Pancreas (tissue), 10 donors: ENCODE data around the gene SPTLC2. TPM values are rescaled to one million over a fixed set of nuclear protein-coding genes. Genes with fewer than 3 reads are reported as not detected.

Source experiments
- ATAC-seq, 4 donors: fragments of 200-7000 bp; cut with Tn5 transposase; one replicate each; pipeline versions ENCODE4 v1.8.0 to v1.9.1; 2020; ENCODE audit warnings: mild to moderate bottlenecking in 4 of 4, moderate library complexity in 4 of 4
- DNase-seq, 6 donors: peaks; one replicate each; pipeline ENCODE4 v3.0.0-alpha.2; 2020
- FAIRE-seq: peaks from 2 replicates; lab custom pipeline; 2012; peaks lifted over from hg19 to GRCh38; lab: Jason Lieb, UNC
- H3K27ac ChIP-seq, 4 donors: fragments of 200-600 bp; sonication (generic); 1 replicate in 3 of 4; 2 replicates in 1 of 4; pipeline versions ENCODE4 v1.5.0 to v1.8.0; 2020
- H3K27me3 ChIP-seq, 4 donors: fragments of 200-600 bp; one replicate each; pipeline ENCODE4 v1.8.0; 2021
- H3K36me3 ChIP-seq, 3 donors: fragments of 200-600 bp; sonication (generic) in 1 of 3; one replicate each; pipeline versions ENCODE4 v1.5.0 to v1.8.0; 2020 to 2021
- H3K4me1 ChIP-seq, 3 donors: fragments of 200-600 bp; one replicate each; pipeline ENCODE4 v1.8.0; 2021
- H3K4me3 ChIP-seq, 4 donors: fragments of 200-600 bp; sonication (generic) in 2 of 4; one replicate each; pipeline versions ENCODE4 v1.5.0 to v1.8.0; 2020 to 2021
- H3K9me3 ChIP-seq, 4 donors: fragments of 200-600 bp; one replicate each; pipeline ENCODE4 v1.8.0; 2021
- WGBS, 2 donors: extraction: QIAGEN DNeasy Blood & Tissue Kit; methylation state at CpG; one replicate each; pipeline ENCODE4 v1.1.7; 2013; 5-methylcytosine and 5-hydroxymethylcytosine counted together
- intact Hi-C, 3 donors: fragments of 100-400 bp; cut with DNase I; formaldehyde crosslinking; loops; one replicate each; pipeline versions ENCODE4 v1.11.1 to v1.14.2; 2022
- polyA plus RNA-seq, 2 donors: library from polyadenylated mRNA; stranded (reverse); fragments of 200-250 nt; gene quantifications; one replicate each; pipeline ENCODE4 v1.2.3, GENCODE V29; 2013
- total RNA-seq, 6 donors: library from RNA; stranded (reverse); fragmentation: NEBNext Ultra II Directional in 4 of 6; extraction: Animal tissue kit (Norgen Biotek cat#: 25700) in 4 of 6; gene quantifications; one replicate each; pipeline versions ENCODE4 v1.2.1 to v1.2.4, GENCODE V29; 2021 to 2023
- TF ChIP-seq, protein P1 (sequence below), 4 donors: fragments of 200-600 bp; sonication (generic) in 3 of 4; IDR thresholded peaks; one replicate each; pipeline versions ENCODE4 v1.5.0 to v1.8.0; 2021; ENCODE audit warnings: antibody characterized with exemption in 4 of 4
- donor health status: healthy with polysubstance abuse.
- donor health status: DM: no; HTN: no; CAD: no; lungs with moderate emphysema.
- donor health status: DM: no; HTN: no; CAD: no.
- donor health status: control.
- donor health status: control.
- donor health status: Bipolar disorder and iron deficiency.
- donor health status: DM: yes; HTN: yes; CAD: no.
- donor health status: DM: no; HTN: no; CAD: no.
- donor health status: DM: no; HTN: no; CAD: no.
- donor health status: DM: yes; HTN: yes; CAD: no.

SPTLC2 gene
- total and polyA plus RNA-seq, 8 donors, result 3.2 to 19.4 (median 8.7) TPM

DNA sequence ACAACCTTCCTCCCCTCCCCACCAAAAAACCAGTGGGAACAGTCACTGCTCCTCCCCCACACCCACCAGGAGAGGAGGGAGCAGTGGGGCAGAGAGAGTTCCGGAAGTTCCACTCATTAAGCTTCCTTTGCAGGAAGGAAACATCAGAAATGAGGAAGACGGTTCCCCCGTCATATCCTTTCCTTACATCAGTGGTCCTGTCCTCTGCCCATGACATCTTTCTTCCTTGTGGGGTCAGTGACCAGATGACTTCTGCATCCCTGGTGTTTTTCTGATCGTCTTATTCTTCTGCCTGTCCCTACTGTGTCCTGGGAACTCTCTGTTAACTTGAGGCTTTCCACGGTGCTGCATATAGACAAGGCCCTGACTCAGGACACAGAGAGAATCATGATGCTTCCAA is 40.8 kb upstream of the SPTLC2 start:
- Histone ChIP-seq H3K9me3 (no peaks in the 10 kb centered on the region), H3K4me3 (no peak overlapping the region), H3K27me3 (no peaks in the 10 kb centered on the region), H3K4me1 (no peaks in the 10 kb centered on the region), H3K27ac (no peak overlapping the region), H3K36me3 (no peaks in the 10 kb centered on the region)
- ATAC-seq, result peak in 1 of 4 donors; percentile 5
- 71 to 73% methylated on average over 5 of the region's 5 CpGs for WGBS, 2 donors
- DNase-seq, result no peak
- FAIRE-seq, result no peak
- intact Hi-C loops, result no loop called here
- TF ChIP-seq, protein P1, sequence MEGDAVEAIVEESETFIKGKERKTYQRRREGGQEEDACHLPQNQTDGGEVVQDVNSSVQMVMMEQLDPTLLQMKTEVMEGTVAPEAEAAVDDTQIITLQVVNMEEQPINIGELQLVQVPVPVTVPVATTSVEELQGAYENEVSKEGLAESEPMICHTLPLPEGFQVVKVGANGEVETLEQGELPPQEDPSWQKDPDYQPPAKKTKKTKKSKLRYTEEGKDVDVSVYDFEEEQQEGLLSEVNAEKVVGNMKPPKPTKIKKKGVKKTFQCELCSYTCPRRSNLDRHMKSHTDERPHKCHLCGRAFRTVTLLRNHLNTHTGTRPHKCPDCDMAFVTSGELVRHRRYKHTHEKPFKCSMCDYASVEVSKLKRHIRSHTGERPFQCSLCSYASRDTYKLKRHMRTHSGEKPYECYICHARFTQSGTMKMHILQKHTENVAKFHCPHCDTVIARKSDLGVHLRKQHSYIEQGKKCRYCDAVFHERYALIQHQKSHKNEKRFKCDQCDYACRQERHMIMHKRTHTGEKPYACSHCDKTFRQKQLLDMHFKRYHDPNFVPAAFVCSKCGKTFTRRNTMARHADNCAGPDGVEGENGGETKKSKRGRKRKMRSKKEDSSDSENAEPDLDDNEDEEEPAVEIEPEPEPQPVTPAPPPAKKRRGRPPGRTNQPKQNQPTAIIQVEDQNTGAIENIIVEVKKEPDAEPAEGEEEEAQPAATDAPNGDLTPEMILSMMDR (IDR thresholded peaks at IDR 0.05), result no peak

- Histone ChIP-seq H3K9me3 (no peaks in the 10 kb centered on the region), H3K4me1 (no peaks in the 10 kb centered on the region), H3K27me3 (no peaks in the 10 kb centered on the region), H3K36me3 (no peaks in the 10 kb centered on the region), H3K4me3 (no peak overlapping the region), H3K27ac (no peak overlapping the region)
- WGBS, 2 donors, result 74 to 77% methylated on average over 11 of the region's 11 CpGs
- intact Hi-C loops, result no loop called here
- no peak for FAIRE-seq
- no peak for DNase-seq
- ATAC-seq, result peak in 1 of 4 donors; percentile 4
- TF ChIP-seq, protein P1 (IDR thresholded peaks at IDR 0.05), result no peak
These were observed 37.6 kb upstream of the SPTLC2 start for GRCh38 chr14:77654001-77654441.

- Histone ChIP-seq H3K4me1 (no peaks in the 10 kb centered on the region), H3K27me3 (no peaks in the 10 kb centered on the region), H3K9me3 (no peaks in the 10 kb centered on the region), H3K4me3 (no peak overlapping the region), H3K36me3 (no peaks in the 10 kb centered on the region), H3K27ac (no peak overlapping the region)
- WGBS, 2 donors, result 94 to 97% methylated on average over 3 of the region's 3 CpGs
- ATAC-seq (no peak), FAIRE-seq (no peak), DNase-seq (no peak)
- TF ChIP-seq, protein P1 (IDR thresholded peaks at IDR 0.05), result no peak
- intact Hi-C loops, result no loop called here
These were observed 32.9 kb upstream of the SPTLC2 start for GRCh38 chr14:77649326-77649725.

DNA sequence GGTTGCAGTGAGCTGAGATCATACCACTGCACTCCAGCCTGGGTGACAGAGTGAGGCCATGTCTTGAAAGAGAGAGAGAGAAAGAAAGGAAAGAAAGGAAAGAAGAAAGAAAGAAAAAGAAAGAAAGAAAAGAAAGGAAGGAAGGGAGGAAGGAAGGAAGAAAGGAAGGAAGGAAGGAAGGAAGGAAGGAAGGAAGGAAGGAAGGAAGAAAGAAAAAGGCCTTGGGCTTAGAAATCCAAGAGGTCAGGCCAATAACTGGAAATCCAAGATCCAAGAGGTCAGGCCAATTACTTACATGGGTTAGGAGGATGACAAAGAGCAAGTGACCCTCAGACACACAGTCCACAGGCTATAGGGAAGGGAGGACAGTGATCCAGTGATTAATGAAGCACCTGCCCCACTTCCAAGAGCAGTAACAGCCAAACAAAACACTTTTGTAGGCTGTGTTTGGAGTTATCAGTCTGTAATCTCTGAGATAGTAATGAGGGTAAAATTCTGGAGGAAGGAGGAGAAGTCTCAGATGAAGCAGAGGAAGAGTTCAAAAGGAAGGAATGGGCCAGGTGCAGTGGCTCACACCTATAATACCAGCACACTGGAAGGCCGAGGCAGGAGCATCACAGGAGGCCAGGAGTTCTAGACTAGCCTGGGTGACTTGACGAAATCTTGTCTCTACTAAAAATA is 32.2 kb upstream of the SPTLC2 start:
- TF ChIP-seq, protein P1 (IDR thresholded peaks at IDR 0.05), result no peak
- H3K36me3 ChIP-seq, result no peaks in the 10 kb centered on the region
- no peaks in the 10 kb centered on the region for H3K27me3 ChIP-seq
- intact Hi-C loops, result no loop called here
- no peak for ATAC-seq
- 83 to 97% methylated on average over 2 of the region's 2 CpGs for WGBS, 2 donors
- no peak for FAIRE-seq
- H3K27ac ChIP-seq, result no peak overlapping the region
- no peaks in the 10 kb centered on the region for H3K9me3 ChIP-seq
- H3K4me1 ChIP-seq, result no peaks in the 10 kb centered on the region
- no peak for DNase-seq
- no peak overlapping the region for H3K4me3 ChIP-seq

DNA sequence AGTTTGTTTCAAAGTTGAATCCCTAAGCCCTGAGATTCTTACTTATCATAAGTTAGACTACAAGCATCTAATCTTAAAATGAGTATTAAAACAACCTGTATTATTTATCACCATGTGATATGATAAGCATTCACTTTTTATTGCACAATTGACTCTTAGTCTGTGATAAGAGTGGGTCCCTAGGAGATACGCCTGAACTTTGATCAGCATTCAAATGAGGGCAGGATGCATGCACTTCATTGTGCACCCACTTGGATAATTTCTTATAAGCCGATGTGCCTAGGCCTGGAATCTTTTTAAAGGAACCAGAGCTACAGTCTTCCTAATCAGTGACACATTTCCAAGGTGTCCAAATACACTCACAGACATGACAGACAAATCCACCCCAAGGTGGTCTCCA is 31.4 kb upstream of the SPTLC2 start:
- FAIRE-seq (no peak), DNase-seq (no peak), ATAC-seq (peak in 2 of 4 donors; percentile 22 to 51)
- intact Hi-C loops, result no loop called here
- Histone ChIP-seq H3K27me3 (no peaks in the 10 kb centered on the region), H3K9me3 (no peaks in the 10 kb centered on the region), H3K4me3 (no peak overlapping the region), H3K4me1 (no peaks in the 10 kb centered on the region), H3K36me3 (no peaks in the 10 kb centered on the region), H3K27ac (no peak overlapping the region)
- WGBS, 2 donors, result 31 to 36% methylated on average over 2 of the region's 2 CpGs
- TF ChIP-seq, protein P1 (IDR thresholded peaks at IDR 0.05), result no peak
